Hepatocyte (in vitro differentiated cells): ENCODE results near the gene SNX25. TPM values are rescaled to one million over a fixed set of nuclear protein-coding genes. Genes with fewer than 3 reads are reported as not detected.

ENCODE experiments used
- DNase-seq: peaks from one replicate; pipeline ENCODE4 v3.0.0-alpha.2; 2016; ENCODE audit warnings: low spot score
- H2AFZ ChIP-seq: fragments of 200-600 bp; sonication (generic); 2 replicates; pipeline ENCODE4 v1.6.0; 2016; ENCODE audit warnings: antibody characterized with exemption, mild to moderate bottlenecking
- H3K27ac ChIP-seq: fragments of 200-600 bp; sonication (generic); 2 replicates; pipeline ENCODE4 v1.5.1; 2016; ENCODE audit warnings: mild to moderate bottlenecking
- H3K27me3 ChIP-seq: fragments of 200-600 bp; sonication (generic); 2 replicates; pipeline ENCODE4 v1.6.1; 2016
- H3K36me3 ChIP-seq: fragments of 200-600 bp; sonication (generic); replicated peaks from 2 replicates; pipeline ENCODE4 v1.5.1; 2016; ENCODE audit warnings: low read depth; ENCODE audit not compliant: insufficient read depth
- H3K4me1 ChIP-seq: fragments of 200-600 bp; sonication (generic); 2 replicates; pipeline ENCODE4 v1.5.1; 2016; ENCODE audit warnings: mild to moderate bottlenecking, moderate library complexity; ENCODE audit not compliant: insufficient read depth
- H3K4me2 ChIP-seq: fragments of 200-600 bp; sonication (generic); 2 replicates; pipeline ENCODE4 v1.6.0; 2016
- H3K4me3 ChIP-seq: fragments of 200-600 bp; sonication (generic); 2 replicates; pipeline ENCODE4 v1.5.1; 2016; ENCODE audit warnings: mild to moderate bottlenecking
- H3K79me2 ChIP-seq: fragments of 200-600 bp; sonication (generic); 2 replicates; pipeline ENCODE4 v1.6.0; 2017; ENCODE audit warnings: mild to moderate bottlenecking
- H3K9me2 ChIP-seq: fragments of 200-600 bp; sonication (generic); replicated peaks from 2 replicates; pipeline ENCODE4 v1.6.0; 2017; ENCODE audit warnings: mild to moderate bottlenecking; ENCODE audit not compliant: insufficient read depth
- H3K9me3 ChIP-seq: fragments of 200-600 bp; sonication (generic); 2 replicates; pipeline ENCODE4 v1.5.1; 2016; ENCODE audit warnings: low read depth, mild to moderate bottlenecking
- H4K20me1 ChIP-seq: fragments of 200-600 bp; sonication (generic); 2 replicates; pipeline ENCODE4 v1.6.0; 2016; ENCODE audit warnings: mild to moderate bottlenecking; ENCODE audit not compliant: insufficient read depth, poor library complexity, severe bottlenecking
- CTCF ChIP-seq: fragments of 200-600 bp; sonication (generic); IDR thresholded peaks from 2 replicates; pipeline ENCODE4 v1.5.1; 2016; ENCODE audit warnings: antibody characterized with exemption, mild to moderate bottlenecking; ENCODE audit not compliant: poor library complexity
- EZH2 ChIP-seq: fragments of 200-600 bp; sonication (generic); IDR thresholded peaks from 2 replicates; pipeline ENCODE4 v1.6.1; 2016; ENCODE audit warnings: antibody characterized with exemption, mild to moderate bottlenecking, borderline replicate concordance
- EZH2phosphoT487 ChIP-seq: fragments of 200-600 bp; sonication (generic); IDR thresholded peaks from one replicate; pipeline ENCODE4 v1.6.1; 2018; ENCODE audit warnings: antibody characterized with exemption, mild to moderate bottlenecking, low read depth, moderate library complexity; ENCODE audit not compliant: unreplicated experiment, severe bottlenecking
- WGBS: methylation state at CpG from one replicate; pipeline ENCODE4 v1.1.6; 2016; ENCODE audit warnings: low lambda C conversion rate; ENCODE audit errors: missing lambda C conversion rate; 5-methylcytosine and 5-hydroxymethylcytosine counted together
- polyA plus RNA-seq: library from polyadenylated mRNA; unstranded; fragments of >200 nt; fragmentation: Nextera tagmentation; extraction: Ambion mirVana; gene quantifications from 2 replicates; pipeline ENCODE4 v1.2.1, GENCODE V29; 2016
- total RNA-seq: library from RNA; depleted of rRNA; stranded (reverse); fragments of >200 nt; gene quantifications from 2 replicates; pipeline ENCODE4 v1.2.3, GENCODE V29; 2014

Gene SNX25
- total and polyA plus RNA-seq, 2 experiments from 2014 or later, result 16.5 to 20.3 TPM

- Histone ChIP-seq H3K79me2 (peaks cover 40% of the 10 kb centered on the region), H4K20me1 (peaks cover 3% of the 10 kb centered on the region), H3K4me2 (peak overlapping the region; percentile 93), H3K9me3 (no peaks in the 10 kb centered on the region), H3K27me3 (no peaks in the 10 kb centered on the region), H3K4me1 (peaks cover 17% of the 10 kb centered on the region), H3K27ac (peak overlapping the region; percentile 89), H3K4me3 (peak overlapping the region; percentile 100), H3K9me2 (no peaks in the 10 kb centered on the region), H2AFZ (peak overlapping the region; percentile 83), H3K36me3 (no peaks in the 10 kb centered on the region)
- under 1% methylated on average over 54 of the region's 84 CpGs for WGBS
- DNase-seq, result peak; percentile 65
- TF ChIP-seq CTCF (no peak), EZH2 (no peak), EZH2phosphoT487 (no peak)
Measured at GRCh38 chr4:185210102-185210981, 944 bp downstream of the SNX25 start.

- no peak for DNase-seq
- no peak for TF ChIP-seq EZH2phosphoT487
- no peak for TF ChIP-seq CTCF
- no peak for TF ChIP-seq EZH2
- Histone ChIP-seq H2AFZ (peak overlapping the region; percentile 83), H3K79me2 (peaks cover 47% of the 10 kb centered on the region), H3K9me2 (no peaks in the 10 kb centered on the region), H3K9me3 (no peaks in the 10 kb centered on the region), H3K4me3 (peak overlapping the region; percentile 100), H4K20me1 (peaks cover 3% of the 10 kb centered on the region), H3K27ac (peak overlapping the region; percentile 89), H3K4me1 (peaks cover 17% of the 10 kb centered on the region), H3K27me3 (no peaks in the 10 kb centered on the region), H3K36me3 (no peaks in the 10 kb centered on the region), H3K4me2 (peak overlapping the region; percentile 93)
- WGBS, result 15% methylated on average over 5 of the region's 5 CpGs
Measured at GRCh38 chr4:185211035-185211434, 1.6 kb downstream of the SNX25 start.

GRCh38 chr4:185211641-185212040 lies 2.2 kb downstream of the SNX25 start:
- H3K9me3 ChIP-seq, result no peaks in the 10 kb centered on the region
- peaks cover 3% of the 10 kb centered on the region for H4K20me1 ChIP-seq
- no peak overlapping the region for H2AFZ ChIP-seq
- no peaks in the 10 kb centered on the region for H3K27me3 ChIP-seq
- H3K4me1 ChIP-seq, result peaks cover 17% of the 10 kb centered on the region
- H3K79me2 ChIP-seq, result peaks cover 47% of the 10 kb centered on the region
- H3K4me3 ChIP-seq, result peak overlapping the region; percentile 100
- H3K9me2 ChIP-seq, result no peaks in the 10 kb centered on the region
- no peak overlapping the region for H3K27ac ChIP-seq
- 31% methylated on average over 2 of the region's 2 CpGs for WGBS
- H3K36me3 ChIP-seq, result no peaks in the 10 kb centered on the region
- H3K4me2 ChIP-seq, result peak overlapping the region; percentile 93
- no peak for TF ChIP-seq EZH2phosphoT487
- no peak for DNase-seq

GRCh38 chr4:185212581-185212980 lies 3.2 kb downstream of the SNX25 start:
- TF ChIP-seq CTCF (no peak), EZH2 (no peak), EZH2phosphoT487 (no peak)
- no peak overlapping the region for H2AFZ ChIP-seq
- H3K4me1 ChIP-seq, result peaks cover 17% of the 10 kb centered on the region
- H3K9me2 ChIP-seq, result no peaks in the 10 kb centered on the region
- H3K4me2 ChIP-seq, result no peak overlapping the region
- no peak overlapping the region for H3K4me3 ChIP-seq
- H4K20me1 ChIP-seq, result peaks cover 3% of the 10 kb centered on the region
- peaks cover 47% of the 10 kb centered on the region for H3K79me2 ChIP-seq
- H3K27ac ChIP-seq, result no peak overlapping the region
- H3K9me3 ChIP-seq, result no peaks in the 10 kb centered on the region
- DNase-seq, result no peak
- WGBS, result 90% methylated on average over 4 of the region's 4 CpGs
- no peaks in the 10 kb centered on the region for H3K36me3 ChIP-seq
- H3K27me3 ChIP-seq, result no peaks in the 10 kb centered on the region
